ENCODE results near the gene GEMIN8.

GEMIN8 gene

GRCh38 chrX:14028473-14028872, 1.2 kb downstream of the GEMIN8 start:
- H3K4me3 Mint-ChIP-seq: peak overlapping the region; percentile 97
- peaks cover 6% of the 10 kb centered on the region for H3K36me3 Mint-ChIP-seq
- H3K27me3 Mint-ChIP-seq: no peaks in the 10 kb centered on the region
- H3K27ac Mint-ChIP-seq: peak overlapping the region; percentile 100
- no peaks in the 10 kb centered on the region for H3K9me3 Mint-ChIP-seq
- peaks cover 40% of the 10 kb centered on the region for H3K4me1 Mint-ChIP-seq

GRCh38 chrX:14027511-14028019, 2.1 kb downstream of the GEMIN8 start:
- Mint-ChIP-seq H3K9me3 (no peaks in the 10 kb centered on the region), H3K4me1 (peaks cover 37% of the 10 kb centered on the region), H3K4me3 (peak overlapping the region; percentile 97), H3K27me3 (no peaks in the 10 kb centered on the region), H3K27ac (peak overlapping the region; percentile 100), H3K36me3 (peaks cover 6% of the 10 kb centered on the region)

- Mint-ChIP-seq H3K27me3 (no peaks in the 10 kb centered on the region), H3K4me1 (peaks cover 31% of the 10 kb centered on the region), H3K36me3 (peaks cover 6% of the 10 kb centered on the region), H3K9me3 (no peaks in the 10 kb centered on the region), H3K4me3 (peak overlapping the region; percentile 97), H3K27ac (peak overlapping the region; percentile 100)
Measured at GRCh38 chrX:14027036-14027435, 2.7 kb downstream of the GEMIN8 start.

- no peaks in the 10 kb centered on the region for H3K9me3 Mint-ChIP-seq
- peaks cover 30% of the 10 kb centered on the region for H3K4me1 Mint-ChIP-seq
- H3K27ac Mint-ChIP-seq: peak overlapping the region; percentile 68
- peak overlapping the region; percentile 69 for H3K4me3 Mint-ChIP-seq
- H3K36me3 Mint-ChIP-seq: peaks cover 6% of the 10 kb centered on the region
- no peaks in the 10 kb centered on the region for H3K27me3 Mint-ChIP-seq
Measured at GRCh38 chrX:14026121-14026520, 3.6 kb downstream of the GEMIN8 start.

GRCh38 chrX:14022019-14022418, 7.7 kb downstream of the GEMIN8 start:
- Mint-ChIP-seq H3K9me3 (no peaks in the 10 kb centered on the region), H3K4me1 (peaks cover 14% of the 10 kb centered on the region), H3K4me3 (no peak overlapping the region)

GRCh38 chrX:14017399-14017798, 12.3 kb downstream of the GEMIN8 start:
- no peak overlapping the region for H3K4me3 Mint-ChIP-seq
- peaks cover 4% of the 10 kb centered on the region for H3K4me1 Mint-ChIP-seq
- no peaks in the 10 kb centered on the region for H3K27me3 Mint-ChIP-seq
- H3K27ac Mint-ChIP-seq: no peak overlapping the region
- no peaks in the 10 kb centered on the region for H3K9me3 Mint-ChIP-seq
- peaks cover 6% of the 10 kb centered on the region for H3K36me3 Mint-ChIP-seq

More at GRCh38 chrX:14022019-14022418, 7.7 kb downstream of the GEMIN8 start:
- H3K27ac Mint-ChIP-seq: no peak overlapping the region
- H3K36me3 Mint-ChIP-seq: peaks cover 4% of the 10 kb centered on the region
- H3K27me3 Mint-ChIP-seq: no peaks in the 10 kb centered on the region

GRCh38 chrX:14015941-14016340, 13.8 kb downstream of the GEMIN8 start:
- peaks cover 6% of the 10 kb centered on the region for H3K36me3 Mint-ChIP-seq
- H3K4me3 Mint-ChIP-seq: no peak overlapping the region
- no peak overlapping the region for H3K27ac Mint-ChIP-seq
- no peaks in the 10 kb centered on the region for H3K9me3 Mint-ChIP-seq
- H3K27me3 Mint-ChIP-seq: no peaks in the 10 kb centered on the region
- peaks cover 4% of the 10 kb centered on the region for H3K4me1 Mint-ChIP-seq

GRCh38 chrX:14015294-14015693, 14.4 kb downstream of the GEMIN8 start:
- H3K36me3 Mint-ChIP-seq: peaks cover 6% of the 10 kb centered on the region
- no peaks in the 10 kb centered on the region for H3K9me3 Mint-ChIP-seq
- H3K4me3 Mint-ChIP-seq: no peak overlapping the region
- H3K27me3 Mint-ChIP-seq: no peaks in the 10 kb centered on the region
- H3K4me1 Mint-ChIP-seq: peaks cover 4% of the 10 kb centered on the region
- H3K27ac Mint-ChIP-seq: no peak overlapping the region

- Mint-ChIP-seq H3K27ac (peak overlapping the region; percentile 66), H3K36me3 (peaks cover 9% of the 10 kb centered on the region), H3K27me3 (no peaks in the 10 kb centered on the region)
Measured at GRCh38 chrX:14014526-14014925, 15.2 kb downstream of the GEMIN8 start.

GRCh38 chrX:14013054-14013453, 16.6 kb downstream of the GEMIN8 start:
- Mint-ChIP-seq H3K36me3 (peaks cover 13% of the 10 kb centered on the region), H3K4me1 (peaks cover 4% of the 10 kb centered on the region), H3K27me3 (no peaks in the 10 kb centered on the region), H3K27ac (no peak overlapping the region), H3K9me3 (no peaks in the 10 kb centered on the region), H3K4me3 (no peak overlapping the region)

More at GRCh38 chrX:14014526-14014925, 15.2 kb downstream of the GEMIN8 start:
- no peaks in the 10 kb centered on the region for H3K9me3 Mint-ChIP-seq
- no peak overlapping the region for H3K4me3 Mint-ChIP-seq
- peaks cover 4% of the 10 kb centered on the region for H3K4me1 Mint-ChIP-seq

GRCh38 chrX:14010566-14010965, 19.1 kb downstream of the GEMIN8 start:
- Mint-ChIP-seq H3K4me1 (no peaks in the 10 kb centered on the region), H3K27me3 (no peaks in the 10 kb centered on the region), H3K4me3 (no peak overlapping the region), H3K9me3 (no peaks in the 10 kb centered on the region), H3K27ac (no peak overlapping the region), H3K36me3 (peaks cover 17% of the 10 kb centered on the region)

- H3K27ac Mint-ChIP-seq: no peak overlapping the region
- no peaks in the 10 kb centered on the region for H3K27me3 Mint-ChIP-seq
- peaks cover 17% of the 10 kb centered on the region for H3K4me1 Mint-ChIP-seq
- no peaks in the 10 kb centered on the region for H3K9me3 Mint-ChIP-seq
- H3K4me3 Mint-ChIP-seq: no peak overlapping the region
- peaks cover 14% of the 10 kb centered on the region for H3K36me3 Mint-ChIP-seq
Measured at GRCh38 chrX:14006540-14006939, 23.2 kb downstream of the GEMIN8 start.

GRCh38 chrX:14003876-14004425, 25.7 kb downstream of the GEMIN8 start:
- peaks cover 11% of the 10 kb centered on the region for H3K36me3 Mint-ChIP-seq
- peaks cover 17% of the 10 kb centered on the region for H3K4me1 Mint-ChIP-seq
- no peaks in the 10 kb centered on the region for H3K9me3 Mint-ChIP-seq
- H3K27ac Mint-ChIP-seq: peak overlapping the region; percentile 17
- no peak overlapping the region for H3K4me3 Mint-ChIP-seq
- H3K27me3 Mint-ChIP-seq: no peaks in the 10 kb centered on the region

GRCh38 chrX:14003028-14003427, 26.7 kb downstream of the GEMIN8 start:
- Mint-ChIP-seq H3K27ac (peak overlapping the region; percentile 59), H3K4me3 (no peak overlapping the region), H3K9me3 (no peaks in the 10 kb centered on the region), H3K36me3 (peaks cover 7% of the 10 kb centered on the region), H3K4me1 (peaks cover 17% of the 10 kb centered on the region), H3K27me3 (no peaks in the 10 kb centered on the region)

GRCh38 chrX:13996650-13997049, 33.0 kb downstream of the GEMIN8 start:
- H3K4me1 Mint-ChIP-seq: no peaks in the 10 kb centered on the region
- H3K9me3 Mint-ChIP-seq: no peaks in the 10 kb centered on the region
- no peak overlapping the region for H3K4me3 Mint-ChIP-seq
- peaks cover 8% of the 10 kb centered on the region for H3K36me3 Mint-ChIP-seq
- H3K27ac Mint-ChIP-seq: no peak overlapping the region
- no peaks in the 10 kb centered on the region for H3K27me3 Mint-ChIP-seq

GRCh38 chrX:13994536-13995080, 35.1 kb downstream of the GEMIN8 start:
- H3K27me3 Mint-ChIP-seq: no peaks in the 10 kb centered on the region

More at GRCh38 chrX:13994536-13995080, 35.1 kb downstream of the GEMIN8 start:
- no peak overlapping the region for H3K27ac Mint-ChIP-seq
- no peak overlapping the region for H3K4me3 Mint-ChIP-seq
- no peaks in the 10 kb centered on the region for H3K4me1 Mint-ChIP-seq
- no peaks in the 10 kb centered on the region for H3K9me3 Mint-ChIP-seq
- H3K36me3 Mint-ChIP-seq: peaks cover 8% of the 10 kb centered on the region

All from activated naive CD4-positive, alpha-beta T cell treated with anti-CD3 and anti-CD28 coated beads, Interleukin-2, amount 50 U/mL, for 24 hours (primary cell).